Measurements from ENCODE around the gene AFF1.
"Not testable (repeated sequence)": the region's sequence is repeated elsewhere in the genome, so short reads cannot be mapped to it uniquely, and the experiment has no call there.

Gene AFF1

GRCh38 chr4:87011340-87012034 is 76.7 kb downstream of the AFF1 start:
- peak; percentile 64 for DNase-seq (ENCODE audit: low spot score)

GRCh38 chr4:87012265-87012953 is 77.6 kb downstream of the AFF1 start:
- DNase-seq (ENCODE audit: low spot score), result no peak

GRCh38 chr4:87012954-87013308 is 78.1 kb downstream of the AFF1 start:
- DNase-seq (ENCODE audit: low spot score), result not testable (repeated sequence)

GRCh38 chr4:87014284-87014782 is 79.5 kb downstream of the AFF1 start:
- DNase-seq (ENCODE audit: low spot score), result no peak

- DNase-seq (ENCODE audit: low spot score), result no peak
These were observed 80.6 kb downstream of the AFF1 start for GRCh38 chr4:87015416-87015815.

GRCh38 chr4:87017580-87018342 is 83.0 kb downstream of the AFF1 start:
- peak; percentile 53 for DNase-seq (ENCODE audit: low spot score)

- no peak for DNase-seq (ENCODE audit: low spot score)
These were observed 83.9 kb downstream of the AFF1 start for GRCh38 chr4:87018753-87019152.

- DNase-seq (ENCODE audit: low spot score), result no peak
These were observed 84.5 kb downstream of the AFF1 start for GRCh38 chr4:87019246-87019791.

- no peak for DNase-seq (ENCODE audit: low spot score)
These were observed 85.1 kb downstream of the AFF1 start for GRCh38 chr4:87019898-87020297.

GRCh38 chr4:87024201-87024600 is 89.4 kb downstream of the AFF1 start:
- no peak for DNase-seq (ENCODE audit: low spot score)

GRCh38 chr4:87025023-87025613 is 90.3 kb downstream of the AFF1 start:
- no peak for DNase-seq (ENCODE audit: low spot score)

GRCh38 chr4:87025614-87026041 is 90.8 kb downstream of the AFF1 start:
- DNase-seq (ENCODE audit: low spot score), result no peak

GRCh38 chr4:87026800-87027495 is 92.1 kb downstream of the AFF1 start:
- no peak for DNase-seq (ENCODE audit: low spot score)

- no peak for DNase-seq (ENCODE audit: low spot score)
These were observed 94.5 kb downstream of the AFF1 start for GRCh38 chr4:87029356-87029755.

GRCh38 chr4:87030124-87030523 is 95.3 kb downstream of the AFF1 start:
- DNase-seq (ENCODE audit: low spot score), result no peak

- no peak for DNase-seq (ENCODE audit: low spot score)
These were observed 96.1 kb downstream of the AFF1 start for GRCh38 chr4:87030755-87031441.

GRCh38 chr4:87031920-87032319 is 97.1 kb downstream of the AFF1 start:
- no peak for DNase-seq (ENCODE audit: low spot score)

GRCh38 chr4:87032884-87033533 is 98.2 kb downstream of the AFF1 start:
- DNase-seq (ENCODE audit: low spot score), result peak; percentile 60

- DNase-seq (ENCODE audit: low spot score), result no peak
These were observed 99.1 kb downstream of the AFF1 start for GRCh38 chr4:87033902-87034301.

GRCh38 chr4:87034527-87034926 is 99.7 kb downstream of the AFF1 start:
- DNase-seq (ENCODE audit: low spot score), result no peak
